Motor neuron (in vitro differentiated cells): ENCODE results near the gene HUNK. TPM values are rescaled to one million over a fixed set of nuclear protein-coding genes. Genes with fewer than 3 reads are reported as not detected.
"Not testable (repeated sequence)": the region's sequence is repeated elsewhere in the genome, so short reads cannot be mapped to it uniquely, and the experiment has no call there.

ENCODE experiments used
- ATAC-seq, 8 experiments: fragments of 200-7000 bp; cut with Tn5 transposase; replicated peaks in 6 of 8; 2 replicates each; pipeline ENCODE4 v1.8.0; 2021; ENCODE audit warnings: mild to moderate bottlenecking in 8 of 8, moderate library complexity in 8 of 8
- H3K27ac ChIP-seq, 2 donors: fragments of 250-450 bp; sonication (Bioruptor Pico); 2 replicates each; pipeline ENCODE4 v1.9.0; 2021; ENCODE audit warnings: antibody characterized with exemption in 2 of 2, mild to moderate bottlenecking in 2 of 2, moderate library complexity in 1 of 2
- H3K4me1 ChIP-seq, 2 donors: fragments of 250-450 bp; sonication (Bioruptor Pico); replicated peaks in 1 of 2; 2 replicates each; pipeline ENCODE4 v1.6.1; 2021; ENCODE audit warnings: antibody characterized with exemption in 2 of 2, mild to moderate bottlenecking in 2 of 2, moderate library complexity in 1 of 2
- H3K4me3 ChIP-seq, 5 donors: fragments of 250-450 bp; sonication (Bioruptor Pico); 2 replicates each; pipeline ENCODE4 v1.9.0; 2021; ENCODE audit warnings: antibody characterized with exemption in 5 of 5, mild to moderate bottlenecking in 5 of 5, moderate library complexity in 4 of 5
- WGBS, 10 experiments: fragments of 450-650 bp; shearing (Covaris generic); methylation state at CpG; one replicate each; pipeline ENCODE4 v1.0.0; 2022; 5-methylcytosine and 5-hydroxymethylcytosine counted together
- in situ Hi-C, 9 experiments: fragments of 400-800 bp; cut with MboI; loops; one replicate each; pipeline ENCODE4 v1.15.0; 2021; ENCODE audit warnings: low sequenced_read_pairs in 9 of 9, low pct_unique_long_range_greater_than_20kb in 2 of 9; ENCODE audit not compliant: unreplicated experiment in 9 of 9
- total RNA-seq, 8 experiments: library from RNA; unstranded; fragments of 300-600 nt; gene quantifications; 2 replicates each; pipeline versions ENCODE4 v1.2.3 to v1.2.4, GENCODE V29; 2022

The HUNK gene
- total RNA-seq, 8 experiments from 2014 or later = 2.5 to 15.8 (median 5.5) TPM

DNA sequence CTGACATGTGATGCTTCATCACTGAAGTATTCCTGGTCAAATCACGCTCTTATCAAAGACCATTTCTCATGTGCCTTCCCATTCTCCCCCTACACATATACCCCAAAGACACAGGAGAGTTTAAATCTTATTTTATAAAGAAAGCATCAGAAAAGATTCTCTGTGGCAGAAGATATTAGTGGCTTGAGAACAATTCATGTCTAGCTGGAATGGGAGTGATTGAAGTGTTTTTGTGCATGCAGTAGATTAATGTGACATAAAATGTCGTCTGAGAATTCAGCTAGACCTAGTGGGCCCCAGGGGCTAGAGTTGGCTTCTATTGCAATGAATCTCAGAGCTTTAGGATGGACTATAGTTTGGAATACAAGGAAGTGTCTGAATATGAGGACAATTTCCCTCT, 163.9 kb downstream of the HUNK start:
- in situ Hi-C loops = no loop called here
- Histone ChIP-seq H3K4me1 (peaks cover 0 to 11% of the 10 kb centered on the region in 2 donors), H3K4me3 (no peak overlapping the region), H3K27ac (no peak overlapping the region)
- 20 to 86% (median 40%) methylated on average over 1 to 2 of the region's 2 CpGs; no CpG with 5 or more reads in 3 of the 10 experiments for WGBS, 10 experiments
- ATAC-seq = no peak

GRCh38 chr21:32038751-32039150, 165.9 kb downstream of the HUNK start:
- ATAC-seq, in situ Hi-C loops: not testable (repeated sequence)

DNA sequence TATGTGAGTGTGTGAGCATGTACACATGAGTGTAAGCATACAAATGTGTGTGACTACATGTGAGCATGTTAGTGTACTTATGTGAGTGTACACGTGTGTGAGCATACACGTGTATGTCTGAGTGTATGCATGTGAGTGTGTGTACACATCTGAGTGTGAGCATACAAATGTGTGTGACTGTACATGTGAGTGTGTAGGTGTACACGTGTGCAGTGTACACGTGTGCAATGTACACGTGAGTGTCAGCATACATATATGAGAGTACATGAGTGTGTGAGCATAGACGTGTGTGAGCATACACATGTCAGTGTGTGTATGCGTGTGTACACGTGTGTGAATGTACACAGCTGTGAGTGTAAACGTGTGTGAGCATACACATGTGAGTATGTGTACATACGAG, 170.6 kb downstream of the HUNK start:
- in situ Hi-C loops = no loop called here
- Histone ChIP-seq H3K4me3 (no peak overlapping the region), H3K27ac (no peak overlapping the region), H3K4me1 (no peaks in the 10 kb centered on the region)
- ATAC-seq = no peak
- 80 to 100% (median 92%) methylated on average over 1 to 3 of the region's 10 CpGs; no CpG with 5 or more reads in 5 of the 10 experiments for WGBS, 10 experiments

More at GRCh38 chr21:32038751-32039150, 165.9 kb downstream of the HUNK start:
- not testable (repeated sequence) for H3K4me3 ChIP-seq, H3K27ac ChIP-seq
- whole genome bisulfite sequencing, 10 experiments = 50 to 100% (median 82%) methylated on average over 1 to 3 of the region's 4 CpGs; no CpG with 5 or more reads in 2 of the 10 experiments
- H3K4me1 ChIP-seq = peaks cover 0 to 11% of the 10 kb centered on the region in 2 donors

- ATAC-seq = no peak
Measured at GRCh38 chr21:32044205-32045180, 171.7 kb downstream of the HUNK start.

DNA sequence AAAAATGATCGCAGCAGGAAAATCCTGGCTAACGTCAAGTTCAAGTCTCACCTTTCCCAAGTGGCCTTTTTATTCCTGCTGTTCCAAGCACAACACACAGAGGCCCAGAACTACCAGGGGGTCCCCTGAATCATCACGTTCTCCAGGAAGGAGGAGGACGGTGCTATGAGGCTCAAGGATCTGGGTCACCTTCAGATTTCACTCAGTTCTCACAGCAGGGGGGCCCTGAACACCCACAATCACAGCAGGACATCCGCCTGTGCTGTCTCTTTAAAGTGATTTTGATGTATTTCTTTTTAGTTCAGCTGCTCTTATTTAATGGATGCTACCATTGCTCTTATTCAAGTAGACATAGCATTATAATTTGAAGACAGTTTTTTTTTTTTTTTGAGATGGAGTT, 173.4 kb downstream of the HUNK start:
- 61 to 100% (median 81%) methylated on average over 1 to 5 of the region's 5 CpGs; no CpG with 5 or more reads in 2 of the 10 experiments for WGBS, 10 experiments
- no peak for ATAC-seq
- Histone ChIP-seq H3K4me3 (no peak overlapping the region), H3K27ac (no peak overlapping the region), H3K4me1 (no peaks in the 10 kb centered on the region)
- in situ Hi-C loops = no loop called here

More at GRCh38 chr21:32044205-32045180, 171.7 kb downstream of the HUNK start:
- 22 to 94% (median 64%) methylated on average over 1 to 7 of the region's 25 CpGs; no CpG with 5 or more reads in 1 of the 10 experiments for WGBS, 10 experiments
- in situ Hi-C loops = no loop called here
- H3K27ac ChIP-seq = no peak overlapping the region
- H3K4me3 ChIP-seq = no peak overlapping the region
- no peaks in the 10 kb centered on the region for H3K4me1 ChIP-seq

DNA sequence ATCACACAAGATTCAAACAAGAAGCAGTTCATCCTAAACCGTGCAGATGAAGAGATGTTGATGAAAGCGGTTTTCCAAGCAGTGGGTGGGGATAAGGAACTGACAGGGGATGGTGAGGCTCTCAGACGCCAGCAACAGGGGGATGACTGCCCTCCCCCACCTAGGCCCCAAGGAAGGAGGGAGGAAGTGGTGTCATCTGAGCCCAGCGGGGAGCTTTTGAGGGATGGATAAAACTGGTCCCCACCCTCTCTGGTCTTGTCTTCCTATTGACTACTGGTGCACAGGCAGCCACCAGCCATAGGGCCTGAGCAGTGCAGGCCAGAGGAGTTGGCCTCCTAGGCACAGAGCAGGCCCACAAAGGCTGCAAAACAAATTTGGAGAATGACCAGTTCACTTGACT, 175.5 kb downstream of the HUNK start:
- Histone ChIP-seq H3K27ac (no peak overlapping the region), H3K4me1 (no peaks in the 10 kb centered on the region), H3K4me3 (no peak overlapping the region)
- 21 to 100% (median 60%) methylated on average over 1 to 3 of the region's 4 CpGs; no CpG with 5 or more reads in 5 of the 10 experiments for WGBS, 10 experiments
- in situ Hi-C loops = no loop called here
- peak in 1 of 8 experiments; percentile 27 for ATAC-seq

Other genes starting within 250 kb of the HUNK start
- gene SOD1, start 213.3 kb upstream of the HUNK start, total RNA-seq = 100 to 1,000 TPM; 169 to 342 (median 219) TPM
- 10 to 100 TPM in 5 of 8 experiments, 1 to 10 TPM in 3; 6.9 to 40.3 (median 15.5) TPM for gene SCAF4, start 140.9 kb upstream of the HUNK start, total RNA-seq